Suppressor macrophage treated with lipopolysaccharide for 4 hours (primary cell): ENCODE measurements around the gene SLMAP.

Experiments
- DNase-seq: peaks from one replicate; pipeline ENCODE4 v3.0.0-alpha.2; 2020

The SLMAP gene

DNA sequence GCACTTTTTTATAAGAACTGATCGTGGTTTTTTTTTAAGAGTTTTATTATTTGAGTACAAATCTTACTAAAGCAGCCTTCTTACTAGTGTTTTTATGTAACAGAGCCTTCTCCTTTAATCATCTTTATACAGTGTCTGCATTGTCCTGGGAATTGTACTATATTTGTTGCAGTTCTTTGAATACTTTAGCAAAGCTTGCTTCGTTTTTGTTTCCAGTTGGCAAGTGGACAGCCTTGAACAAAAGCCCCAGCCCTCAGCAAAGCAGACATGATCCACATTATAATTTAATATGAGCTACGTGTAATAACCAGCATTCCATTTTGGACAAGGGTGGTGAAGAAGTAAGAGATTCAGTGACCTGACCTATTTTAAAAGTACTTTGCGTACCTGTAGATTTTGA, 139.9 kb downstream of the SLMAP start:
- no peak for DNase-seq

DNA sequence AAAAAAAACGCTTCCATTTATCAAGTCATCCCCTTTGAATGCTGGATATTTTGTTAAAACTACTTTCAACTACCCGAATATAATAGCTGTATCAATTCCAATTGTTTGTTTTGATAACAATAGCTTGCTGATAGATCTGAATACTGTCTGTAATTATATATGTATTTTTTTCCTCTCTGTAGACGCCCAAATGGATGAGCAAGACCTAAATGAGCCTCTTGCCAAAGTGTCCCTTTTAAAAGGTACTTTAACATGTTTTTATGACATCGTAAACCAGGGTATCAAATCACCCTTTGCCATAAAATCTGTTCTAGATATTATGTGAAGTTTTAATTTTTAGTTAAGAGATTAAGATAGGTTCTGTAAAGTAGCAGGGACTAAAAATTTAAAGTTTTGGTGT, 140.6 kb downstream of the SLMAP start:
- DNase-seq: no peak

DNA sequence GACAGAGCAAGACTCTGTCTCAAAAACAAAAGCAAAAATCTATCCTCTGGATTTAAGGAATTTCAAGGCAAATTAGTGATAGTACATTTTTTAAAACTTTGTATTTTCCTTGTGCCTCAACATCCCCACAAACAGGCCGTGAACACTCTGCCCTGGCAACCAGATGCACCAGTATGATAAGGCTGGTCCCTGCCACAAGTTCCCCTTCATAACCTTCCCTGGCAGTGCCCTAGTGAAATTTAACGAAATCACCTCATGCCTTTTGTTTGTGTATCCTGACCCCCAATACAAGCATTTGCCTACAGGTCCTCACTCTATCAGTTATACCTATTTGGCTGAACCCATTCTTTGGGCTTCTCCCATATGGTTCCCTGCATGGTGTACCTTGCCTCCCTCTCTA, 144.7 kb downstream of the SLMAP start:
- no peak for DNase-seq

DNA sequence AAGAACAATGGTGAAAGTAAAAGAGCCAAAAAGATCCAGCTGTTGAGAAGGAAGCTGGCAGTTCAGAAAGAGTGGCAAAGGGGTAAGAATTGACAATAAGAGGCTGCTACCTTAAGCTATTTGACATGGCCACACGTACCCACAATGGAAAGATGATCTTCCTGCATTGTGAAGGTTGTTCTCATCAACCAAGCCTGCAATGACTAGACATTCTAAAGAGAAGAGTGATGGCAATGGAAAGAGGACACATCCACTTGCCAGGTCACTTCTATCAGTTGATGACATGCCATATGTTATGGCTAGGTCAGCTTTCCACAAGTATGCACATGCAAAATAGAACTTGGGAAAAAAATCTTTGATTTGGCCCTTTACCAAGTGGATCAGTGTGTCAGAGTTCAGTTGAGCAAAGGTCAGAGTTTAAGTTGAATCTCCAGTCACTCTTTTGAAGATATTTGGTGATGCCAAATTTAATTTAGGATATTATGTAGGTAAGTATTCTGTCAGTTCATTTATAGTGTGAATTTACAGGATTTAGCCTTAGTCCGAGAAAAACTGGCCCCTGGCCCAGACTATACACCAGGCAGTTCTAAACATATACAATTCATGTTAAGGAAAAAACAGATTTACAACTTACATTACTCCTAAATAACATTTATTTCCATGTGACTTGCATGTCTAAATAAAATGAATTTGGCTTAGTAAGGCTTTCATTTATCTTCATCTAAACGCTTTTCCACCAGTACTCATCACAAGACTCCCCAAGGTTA, 147.2 kb downstream of the SLMAP start:
- DNase-seq: no peak

DNA sequence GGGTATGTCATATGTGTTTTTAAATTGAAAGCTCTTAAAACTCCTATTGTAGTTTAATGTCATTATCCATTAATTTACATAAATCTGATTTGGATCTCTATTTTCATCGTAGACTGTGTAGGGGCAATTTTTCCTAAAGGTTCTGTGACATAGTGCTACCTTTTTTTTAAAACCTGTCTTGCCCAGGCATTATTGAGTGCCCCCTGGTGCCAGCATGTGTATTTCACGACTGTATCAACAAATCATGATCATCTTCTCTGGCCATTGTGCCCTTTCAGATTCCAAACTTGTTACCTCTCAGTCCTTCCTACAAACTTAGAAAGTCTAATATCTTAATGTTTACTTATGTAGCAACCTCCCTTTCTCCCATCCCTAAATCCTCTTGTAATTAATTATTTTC, 154.9 kb downstream of the SLMAP start:
- DNase-seq: peak; percentile 19

DNA sequence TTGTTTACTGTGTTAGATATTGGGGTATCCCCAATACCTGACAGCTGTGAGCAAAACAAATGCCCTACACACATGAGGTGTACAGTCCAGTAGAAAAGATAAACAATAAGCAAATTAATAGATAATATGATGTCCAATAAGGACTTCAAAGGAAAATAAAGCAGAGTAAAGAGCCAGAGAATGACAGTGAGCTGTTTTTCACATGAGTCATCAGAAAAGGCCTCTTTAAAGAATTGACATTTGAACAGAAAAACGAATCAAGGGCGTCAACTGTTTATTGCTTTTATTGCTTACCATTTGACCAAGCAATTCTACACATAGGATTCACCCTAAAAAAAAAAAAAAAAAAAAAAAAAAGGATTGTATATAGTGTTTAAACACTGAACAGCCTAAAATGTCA, 155.5 kb downstream of the SLMAP start:
- DNase-seq: no peak

DNA sequence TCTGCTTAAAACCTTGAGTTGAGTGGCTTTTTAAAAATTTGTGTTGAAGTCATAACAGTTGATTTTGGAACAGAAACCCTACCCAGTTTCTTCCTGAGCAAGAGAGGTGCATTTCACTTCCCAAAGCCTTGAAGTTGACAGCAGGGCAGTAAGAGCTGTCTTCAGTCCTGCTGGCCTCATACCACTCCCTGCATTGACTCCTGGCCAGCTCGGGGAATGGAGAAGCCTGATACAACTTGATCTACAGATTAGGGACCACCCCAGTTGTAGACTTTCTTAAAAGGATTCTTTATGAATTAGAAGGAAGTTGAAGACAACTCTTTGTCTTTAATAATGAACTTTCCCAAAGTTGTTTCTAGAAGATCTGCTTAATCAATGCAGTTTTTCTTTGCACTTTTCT, 161.5 kb downstream of the SLMAP start:
- no peak for DNase-seq

DNA sequence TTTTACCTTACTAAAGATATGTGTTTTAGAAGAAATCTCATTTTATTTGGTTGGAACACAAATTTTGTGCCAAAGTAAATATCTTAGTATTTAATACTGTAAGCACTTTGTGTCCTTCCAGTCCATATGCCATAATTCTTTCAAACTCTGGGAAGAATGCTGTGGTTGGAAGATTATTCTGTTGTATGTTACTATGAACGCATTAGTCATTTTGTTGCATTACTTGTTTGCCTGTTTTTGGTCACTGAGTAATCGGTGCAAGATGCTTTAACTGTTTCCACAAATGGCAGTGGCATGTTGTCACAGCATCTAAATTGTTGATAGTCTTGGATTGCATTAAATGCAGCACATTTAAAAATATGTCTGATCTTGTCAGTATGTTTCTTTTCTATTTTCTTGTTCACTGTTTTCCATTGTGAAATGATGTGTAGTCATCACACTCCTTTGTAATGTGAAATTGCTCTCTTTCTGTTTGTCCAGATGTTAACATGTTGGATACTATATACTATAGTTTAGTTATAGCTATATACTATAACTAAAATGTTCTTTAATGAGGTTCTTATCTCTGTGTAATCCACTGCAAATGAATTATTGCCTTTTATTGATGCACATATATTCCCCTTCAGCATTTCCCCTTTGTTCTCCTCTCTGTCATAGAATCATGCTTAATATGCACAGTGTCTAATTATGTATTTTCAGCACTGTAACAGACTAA, 162.2 kb downstream of the SLMAP start:
- no peak for DNase-seq

DNA sequence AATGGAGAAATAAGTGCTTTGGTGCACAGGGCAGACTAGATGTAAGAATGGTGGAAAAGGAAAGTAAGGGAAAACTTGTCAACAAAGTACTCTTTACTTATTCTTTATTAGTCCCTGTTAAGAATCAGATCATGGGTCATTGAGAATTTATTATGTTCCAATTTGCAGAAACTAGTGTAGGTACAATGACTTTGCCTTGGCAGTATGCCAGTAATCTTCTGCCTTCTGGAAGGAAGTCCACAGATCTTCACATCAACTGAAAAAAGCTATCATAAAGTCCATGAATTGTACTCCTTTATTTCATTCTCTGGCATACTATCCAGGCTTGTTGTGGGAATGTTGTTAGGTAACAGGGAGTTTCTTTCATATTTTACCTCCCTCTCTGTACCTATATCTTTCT, 163.9 kb downstream of the SLMAP start:
- DNase-seq: peak; percentile 2

DNA sequence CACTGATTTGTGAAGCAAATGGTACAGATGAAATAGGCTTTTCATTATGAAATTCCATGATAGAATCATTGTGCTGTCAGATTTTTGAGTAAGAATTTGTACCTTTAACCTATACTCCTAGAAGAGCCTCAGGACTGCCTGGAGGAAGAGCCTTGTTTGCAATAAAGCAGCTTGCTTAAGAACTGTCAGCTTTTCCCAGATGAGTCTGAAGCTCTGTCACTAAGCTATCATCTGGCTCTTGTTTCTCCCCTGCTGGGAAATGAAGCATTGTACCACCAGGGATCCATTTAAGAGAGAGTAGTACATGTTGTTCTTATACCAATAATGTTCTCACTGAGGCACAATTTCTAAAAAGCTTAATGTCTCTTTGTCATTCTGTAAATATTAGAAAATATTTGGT, 167.0 kb downstream of the SLMAP start:
- no peak for DNase-seq

DNA sequence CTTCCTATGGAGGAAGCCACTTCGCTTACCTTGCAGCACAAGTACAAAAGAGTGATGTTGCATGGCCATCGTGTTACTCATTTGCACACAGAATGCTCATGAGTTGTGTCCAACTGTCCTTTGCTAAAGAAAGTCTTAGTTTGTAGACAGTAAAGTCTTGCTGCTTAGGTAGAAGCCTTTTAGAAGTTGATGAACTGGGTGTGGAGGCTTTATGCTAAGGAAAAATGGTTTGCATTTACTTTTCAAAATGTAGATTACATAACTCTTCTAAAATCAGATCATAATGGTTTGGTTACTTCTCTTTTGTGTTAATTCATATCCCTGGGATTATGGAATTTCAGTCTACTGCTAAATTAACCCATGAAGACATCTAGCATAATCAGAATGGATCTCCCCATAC, 167.6 kb downstream of the SLMAP start:
- DNase-seq: no peak

DNA sequence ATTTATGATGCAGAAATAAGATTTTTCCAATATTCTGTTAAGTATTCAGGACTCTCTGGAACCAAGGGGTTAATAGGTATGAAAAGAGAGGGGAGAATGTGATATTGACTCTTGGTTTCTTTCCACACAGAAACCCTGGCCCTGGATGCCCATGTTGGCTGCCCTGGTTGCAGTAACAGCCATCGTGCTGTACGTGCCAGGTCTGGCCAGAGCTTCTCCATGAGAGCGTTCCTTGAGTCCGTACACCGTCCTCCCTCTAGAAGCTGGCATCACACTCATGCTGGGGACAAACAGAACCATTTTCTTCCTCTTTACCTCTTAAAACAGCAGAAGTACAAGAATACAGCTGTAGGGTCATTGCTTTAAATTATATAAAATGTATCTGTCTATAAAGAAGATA, 171.1 kb downstream of the SLMAP start:
- DNase-seq: no peak

DNA sequence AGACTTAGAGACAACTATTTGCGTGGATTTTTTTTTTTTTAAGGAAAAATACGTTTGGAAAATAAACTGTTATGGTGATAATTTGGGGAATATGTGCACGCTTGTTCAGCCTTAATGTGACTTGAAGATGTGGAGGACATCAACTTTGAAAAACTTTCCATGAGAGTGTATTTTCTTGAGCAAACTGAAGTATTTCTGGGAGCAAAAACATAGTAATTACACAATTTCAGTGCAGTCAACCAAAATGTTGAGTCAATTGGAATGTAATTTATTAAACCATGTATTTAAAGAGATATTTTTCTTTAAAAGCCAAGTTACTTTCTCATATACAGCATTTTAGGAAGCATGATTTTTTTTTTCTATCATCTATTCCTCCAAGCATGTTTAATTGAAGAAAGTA, 171.8 kb downstream of the SLMAP start:
- DNase-seq: no peak

DNA sequence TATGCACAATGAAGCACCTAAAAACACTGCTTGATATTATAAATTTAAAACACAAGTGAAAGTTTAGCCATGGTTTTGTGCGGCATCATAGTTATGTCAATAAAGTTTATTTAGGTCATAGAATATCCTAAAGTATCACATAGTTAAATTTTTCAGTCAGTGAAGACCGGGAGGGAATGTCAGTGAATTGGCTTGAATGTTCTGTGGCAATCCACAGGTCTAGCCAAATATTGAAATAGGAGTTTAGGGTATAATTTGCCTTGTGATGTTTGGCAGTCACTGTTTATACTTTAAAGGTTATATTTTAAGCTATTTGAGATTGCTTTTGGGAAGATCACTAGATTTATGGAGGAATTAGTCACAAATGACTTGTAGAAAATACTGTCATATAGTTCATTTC, 172.4 kb downstream of the SLMAP start:
- no peak for DNase-seq

DNA sequence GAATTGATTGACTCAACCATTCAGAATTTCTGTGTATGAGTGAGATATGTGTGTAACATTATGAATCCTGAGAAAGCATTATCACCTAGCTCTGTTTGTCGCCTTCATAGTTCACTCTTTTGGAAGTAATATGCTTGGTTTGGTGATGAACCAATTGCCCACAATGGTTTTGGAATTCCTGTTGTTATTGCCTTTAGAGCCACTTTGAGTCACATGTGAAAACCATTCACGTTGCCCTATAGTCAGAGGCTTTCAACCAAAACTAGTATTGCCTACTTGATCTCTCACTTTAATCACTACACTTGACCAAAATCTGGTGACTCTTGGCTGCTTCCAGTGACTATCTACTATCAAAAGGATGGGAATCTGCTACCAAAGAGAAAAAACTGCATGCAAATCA, 173.9 kb downstream of the SLMAP start:
- no peak for DNase-seq

DNA sequence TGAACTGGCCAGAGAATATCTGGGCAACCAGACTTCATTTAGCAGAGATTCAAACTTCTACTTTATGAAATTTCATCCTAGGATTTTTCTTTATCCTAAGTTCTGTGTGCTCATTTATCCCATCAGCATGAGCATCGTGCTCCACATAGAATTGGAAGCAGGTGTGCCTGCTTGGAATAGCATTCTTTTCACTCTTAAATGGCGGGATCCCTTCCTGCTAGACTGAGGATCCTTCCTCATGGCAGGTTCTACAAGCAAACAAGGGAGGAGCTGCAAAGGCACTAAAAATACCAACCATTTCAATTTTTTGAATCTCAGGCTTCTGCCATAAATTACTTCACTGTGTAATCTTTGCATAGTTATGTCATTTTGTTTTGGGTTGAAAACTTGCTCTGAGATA, 177.5 kb downstream of the SLMAP start:
- DNase-seq: no peak

DNA sequence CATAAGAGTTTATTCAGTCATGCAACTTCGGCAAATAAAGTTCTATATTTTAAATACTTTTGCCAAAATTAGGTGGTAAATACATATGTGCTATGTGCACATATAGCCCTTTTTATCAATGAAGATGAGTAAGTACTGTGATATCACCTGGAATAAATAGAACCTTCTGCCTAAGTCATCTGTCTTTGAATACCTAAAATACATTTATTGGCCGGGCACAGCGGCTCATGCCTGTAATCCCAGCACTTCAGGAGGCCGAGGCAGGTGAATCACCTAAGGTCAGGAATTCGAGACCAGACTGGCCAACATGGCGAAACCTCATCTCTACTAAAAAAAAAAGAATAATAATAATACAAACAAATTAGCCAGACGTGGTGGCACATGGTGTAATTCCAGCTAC, 178.3 kb downstream of the SLMAP start:
- DNase-seq: no peak

DNA sequence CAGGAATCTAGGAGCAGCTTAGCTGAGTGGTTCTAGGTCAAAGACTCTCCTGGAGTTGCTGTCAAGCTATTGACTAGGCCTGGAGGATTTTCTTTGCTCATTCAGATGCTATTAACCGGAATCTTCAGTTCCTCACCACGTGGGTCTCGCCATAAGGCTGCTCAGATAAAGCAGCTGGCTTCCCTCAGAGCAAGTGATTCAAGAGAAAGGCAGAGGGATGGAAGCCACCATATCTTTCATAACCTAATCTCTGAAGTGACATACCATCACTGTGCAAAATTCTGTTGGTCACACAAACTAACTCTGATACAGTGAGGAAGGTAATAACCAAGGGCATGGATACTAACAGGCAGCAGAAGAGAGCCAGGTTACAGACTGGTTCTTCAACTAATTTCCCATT, 179.4 kb downstream of the SLMAP start:
- DNase-seq: no peak

DNA sequence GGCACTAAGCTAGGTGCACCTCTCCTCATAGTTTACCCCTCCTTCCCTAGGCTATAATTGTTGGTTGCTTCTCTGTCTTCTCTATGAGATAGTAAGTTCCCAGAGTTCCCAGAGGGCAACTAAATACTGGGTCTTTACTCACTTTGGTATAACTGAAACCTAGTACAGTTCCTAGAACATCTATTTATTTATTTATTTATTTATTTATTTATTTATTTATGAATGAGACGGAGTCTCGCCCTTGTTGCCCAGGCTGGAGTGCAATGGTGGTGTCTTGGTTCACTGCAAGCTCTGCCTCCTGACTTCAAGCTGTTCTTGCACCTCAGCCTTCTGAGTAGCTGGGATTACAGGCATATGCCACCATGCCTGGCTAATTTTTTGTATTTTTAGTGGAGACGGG, 181.0 kb downstream of the SLMAP start:
- no peak for DNase-seq

DNA sequence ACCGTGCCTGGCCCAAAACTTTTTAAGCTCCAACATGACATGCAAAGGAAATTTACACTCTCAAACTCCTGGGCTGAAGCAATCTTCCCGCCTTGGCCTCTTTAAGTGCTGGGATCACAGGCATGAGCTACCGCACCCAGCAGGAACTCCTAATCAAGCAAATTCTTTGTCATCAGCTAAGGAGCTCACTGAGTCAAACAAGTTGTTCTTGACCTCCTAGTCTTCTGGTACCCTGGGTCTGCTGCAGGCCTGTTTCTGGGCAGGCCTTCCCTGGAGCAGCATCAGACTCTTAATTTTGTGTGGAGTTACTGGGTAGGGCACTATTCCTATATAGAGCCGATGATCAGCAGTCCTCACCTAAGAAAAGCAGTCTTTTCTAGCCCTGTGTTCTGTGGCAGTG, 183.7 kb downstream of the SLMAP start:
- no peak for DNase-seq

DNA sequence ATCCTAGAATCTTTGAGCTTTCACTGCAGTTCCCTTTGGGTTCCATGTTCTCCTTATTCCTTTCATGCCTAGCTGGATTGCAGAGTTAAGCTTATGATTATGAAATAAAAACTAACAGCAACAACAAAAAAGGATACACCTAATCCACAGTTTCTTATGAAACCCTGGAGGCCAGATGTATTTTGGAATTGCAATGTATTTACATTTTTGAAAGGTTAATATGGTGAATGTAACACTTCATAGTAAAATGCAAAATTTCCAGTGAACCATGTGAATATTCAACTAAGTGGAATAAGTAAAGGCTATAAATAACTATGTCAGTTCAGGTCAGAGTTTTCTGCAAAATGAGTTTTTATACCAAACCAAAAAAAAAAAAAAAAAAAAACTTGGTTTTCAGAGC, 186.3 kb downstream of the SLMAP start:
- DNase-seq: no peak

DNA sequence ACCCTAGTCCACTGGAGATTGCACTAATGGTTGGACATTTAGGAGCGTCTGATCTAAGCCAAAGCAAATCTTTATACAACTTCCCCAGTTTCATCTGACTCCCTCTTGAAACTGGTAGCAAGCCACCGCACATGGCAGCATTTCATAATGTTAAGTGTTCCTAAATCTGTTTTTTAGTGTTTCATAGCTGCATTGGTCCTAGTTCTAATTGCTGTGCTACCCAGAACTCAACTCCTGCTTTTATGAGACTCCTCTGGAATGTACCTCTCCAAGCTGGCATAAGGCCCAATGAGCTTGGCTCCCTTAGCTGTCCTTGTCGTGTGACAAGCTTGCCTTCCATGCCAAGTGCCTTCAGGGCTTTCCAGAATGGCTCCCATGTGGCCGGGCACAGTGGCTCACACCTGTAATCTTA, 186.8 kb downstream of the SLMAP start:
- no peak for DNase-seq

DNA sequence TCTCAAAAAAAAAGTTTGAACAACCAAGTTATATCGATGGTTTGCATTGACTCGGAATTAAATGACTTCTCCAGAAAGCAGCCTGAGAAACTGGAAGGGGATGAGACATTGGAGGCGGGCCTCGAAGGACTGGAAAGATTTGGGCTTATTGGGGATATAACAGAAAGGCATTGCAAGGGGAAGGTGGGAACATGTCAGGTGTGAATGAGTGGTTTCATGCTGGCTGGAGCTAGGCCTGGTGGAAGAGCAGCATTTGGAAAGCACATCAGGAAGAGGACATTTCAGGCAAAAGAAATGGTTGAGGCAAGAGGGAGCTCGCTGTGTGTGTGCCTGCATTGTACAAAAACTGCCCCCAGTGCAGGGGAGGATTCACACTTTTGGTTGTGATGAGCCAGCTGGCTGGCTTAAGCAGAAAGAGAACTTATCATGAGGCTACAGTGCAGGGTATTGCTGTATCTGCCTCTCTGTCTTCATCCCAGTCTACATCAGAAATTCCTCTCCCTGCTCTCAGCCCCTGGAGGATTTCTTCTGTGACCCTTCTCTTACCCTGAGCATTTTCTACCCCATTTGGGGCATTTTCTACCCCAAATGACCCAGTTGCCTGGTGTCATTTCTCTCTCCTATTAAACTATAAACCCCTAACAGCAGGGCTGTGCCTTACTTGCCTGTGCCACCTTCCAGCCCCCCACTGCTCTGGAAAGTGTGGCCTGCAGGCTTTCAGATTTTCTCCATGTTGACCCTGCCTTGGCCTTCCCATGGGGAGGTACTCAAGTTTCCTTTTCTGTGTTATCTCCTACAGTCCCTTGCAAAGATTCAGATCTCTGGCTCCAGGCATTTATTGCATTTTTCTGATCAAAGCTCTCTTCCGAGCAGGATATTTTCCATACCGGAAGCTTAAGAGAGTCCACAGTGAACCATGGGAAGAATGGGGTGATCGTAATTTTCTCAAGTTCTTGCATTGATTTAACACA, 187.7 kb downstream of the SLMAP start:
- DNase-seq: no peak

DNA sequence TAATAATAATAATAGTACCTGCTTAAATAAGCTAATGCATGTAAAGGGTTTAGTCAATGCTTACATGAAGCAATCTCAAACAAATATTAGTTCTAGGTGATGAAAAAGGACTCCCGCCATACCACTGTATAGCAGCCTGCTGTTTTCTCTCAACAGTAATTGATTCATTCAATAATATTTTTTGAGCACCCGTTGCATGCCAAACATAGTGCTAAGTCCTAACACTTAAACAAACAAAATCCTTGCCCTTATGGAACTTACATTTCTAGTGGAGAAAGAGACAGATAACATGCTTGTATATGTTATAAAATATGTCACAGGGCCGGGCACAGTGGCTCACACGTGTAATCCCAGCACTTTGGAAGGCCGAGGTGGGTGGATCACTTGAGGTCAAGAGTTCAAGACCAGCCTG, 190.9 kb downstream of the SLMAP start:
- no peak for DNase-seq
